ENCODE measurements around the gene EGFLAM.

EGFLAM gene

DNA sequence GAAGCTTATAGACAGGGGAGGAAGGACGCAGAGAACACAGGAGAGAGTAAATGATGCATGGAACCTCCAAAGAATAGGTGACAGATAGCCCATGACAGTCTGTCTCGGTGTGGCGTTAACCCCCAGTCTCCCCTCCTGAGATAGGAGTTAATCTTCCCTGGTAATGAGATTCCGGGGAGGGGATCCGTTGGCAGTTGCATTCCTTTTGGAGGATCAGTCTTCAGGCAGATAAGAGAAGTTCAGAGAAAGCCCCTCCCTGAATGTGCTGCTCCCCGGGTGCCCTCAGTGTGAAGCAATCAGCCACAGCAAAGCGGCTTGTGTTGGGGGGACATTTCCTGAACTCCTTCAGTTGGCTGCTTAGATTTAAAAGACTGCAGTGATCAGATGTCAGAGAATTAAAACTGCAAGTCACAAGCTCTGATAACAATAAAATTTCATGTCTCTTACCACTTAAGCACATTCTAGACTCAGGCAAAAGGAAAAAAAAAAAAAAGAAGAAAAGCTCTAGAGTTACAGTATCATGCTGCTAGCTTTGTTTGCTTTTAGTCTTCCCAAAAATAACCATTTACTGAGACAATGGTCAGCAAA lies 121.1 kb downstream of the EGFLAM start:
- Histone ChIP-seq H3K4me1 (ENCODE audit: control insufficient read depth in 2 of 2, insufficient read depth in 1 of 2, low read depth in 1 of 2, low read length in 2 of 2) (peaks cover 0 to 11% of the 10 kb centered on the region in 2 donors), H2AFZ (ENCODE audit: low read length) (peak overlapping the region; percentile 66), H3K4me2 (ENCODE audit: insufficient read depth, low read length, poor library complexity, severe bottlenecking) (no peak overlapping the region), H2BK12ac (ENCODE audit: low read length) (no peak overlapping the region), H4K91ac (ENCODE audit: low read depth, low read length, poor library complexity) (no peak overlapping the region), H3K4me3 (ENCODE audit: low read length in 2 of 2) (no peak overlapping the region), H3K79me1 (ENCODE audit: low read depth, low read length) (no peaks in the 10 kb centered on the region), H2BK15ac (ENCODE audit: low read length) (no peak overlapping the region), H3K27me3 (ENCODE audit: control insufficient read depth in 3 of 3, insufficient read depth in 3 of 3, low read depth in 1 of 3, low read length in 3 of 3) (peaks cover 0 to 2% (median 0%) of the 10 kb centered on the region in 3 experiments), H2BK120ac (ENCODE audit: low read depth, low read length) (no peak overlapping the region), H2AK5ac (ENCODE audit: low read depth, low read length) (no peak overlapping the region), H3K9ac (ENCODE audit: low read depth, low read length, poor library complexity) (no peak overlapping the region), H4K8ac (ENCODE audit: low read depth, low read length) (no peak overlapping the region), H3K9me3 (replicated peaks in 1 of 2; ENCODE audit: control insufficient read depth in 2 of 2, insufficient read depth in 1 of 2, low read depth in 1 of 2, low read length in 2 of 2) (no peaks in the 10 kb centered on the region), H2BK5ac (ENCODE audit: low read length) (no peak overlapping the region), H3K4ac (ENCODE audit: low read length) (no peak overlapping the region), H3K36me3 (replicated peaks in 1 of 2; ENCODE audit: control insufficient read depth in 2 of 2, insufficient read depth in 2 of 2, low read length in 2 of 2) (no peaks in the 10 kb centered on the region), H3K18ac (ENCODE audit: low read length) (no peak overlapping the region), H3K23ac (ENCODE audit: low read depth, low read length, poor library complexity) (no peak overlapping the region), H3K27ac (replicated peaks; ENCODE audit: low read length) (no peak overlapping the region), H3K14ac (ENCODE audit: low read length) (no peak overlapping the region)
- DNase-seq (ENCODE audit: low spot score), result peak; percentile 30
- no CpG with 5 or more reads among the region's 7 CpGs for WGBS, 2 donors (ENCODE audit: extremely low coverage in 2 of 2, insufficient read length in 2 of 2, insufficient replicate concordance in 1 of 2)

DNA sequence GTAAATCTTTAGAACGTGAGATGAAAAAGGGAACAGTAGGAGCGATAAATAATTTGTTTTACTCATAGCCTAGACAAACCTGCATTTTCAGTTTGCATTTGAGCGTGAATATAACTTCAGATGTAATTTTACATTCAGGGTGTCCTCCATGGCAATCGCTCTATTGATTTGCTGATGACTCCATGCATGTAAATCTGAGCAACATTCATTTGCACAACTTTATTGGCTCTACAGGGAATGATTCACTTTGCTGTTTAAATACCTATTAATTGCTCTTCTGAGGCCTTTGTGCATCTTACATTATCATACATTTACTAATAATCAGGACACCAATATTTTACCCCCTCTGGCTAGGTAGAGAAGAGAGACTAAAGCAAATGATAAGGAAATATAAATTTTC lies 122.2 kb downstream of the EGFLAM start:
- Histone ChIP-seq H3K4me3 (ENCODE audit: low read length in 2 of 2) (no peak overlapping the region), H3K4ac (ENCODE audit: low read length) (no peak overlapping the region), H3K27ac (replicated peaks; ENCODE audit: low read length) (no peak overlapping the region), H3K14ac (ENCODE audit: low read length) (no peak overlapping the region), H3K27me3 (ENCODE audit: control insufficient read depth in 3 of 3, insufficient read depth in 3 of 3, low read depth in 1 of 3, low read length in 3 of 3) (peaks cover 0 to 2% (median 0%) of the 10 kb centered on the region in 3 experiments), H3K23ac (ENCODE audit: low read depth, low read length, poor library complexity) (no peak overlapping the region), H3K4me1 (ENCODE audit: control insufficient read depth in 2 of 2, insufficient read depth in 1 of 2, low read depth in 1 of 2, low read length in 2 of 2) (peaks cover 0 to 8% of the 10 kb centered on the region in 2 donors), H4K8ac (ENCODE audit: low read depth, low read length) (no peak overlapping the region), H2AK5ac (ENCODE audit: low read depth, low read length) (no peak overlapping the region), H2BK120ac (ENCODE audit: low read depth, low read length) (no peak overlapping the region), H4K91ac (ENCODE audit: low read depth, low read length, poor library complexity) (no peak overlapping the region), H2BK12ac (ENCODE audit: low read length) (no peak overlapping the region), H3K9me3 (replicated peaks in 1 of 2; ENCODE audit: control insufficient read depth in 2 of 2, insufficient read depth in 1 of 2, low read depth in 1 of 2, low read length in 2 of 2) (no peaks in the 10 kb centered on the region), H3K36me3 (replicated peaks in 1 of 2; ENCODE audit: control insufficient read depth in 2 of 2, insufficient read depth in 2 of 2, low read length in 2 of 2) (no peaks in the 10 kb centered on the region), H3K4me2 (ENCODE audit: insufficient read depth, low read length, poor library complexity, severe bottlenecking) (no peak overlapping the region), H2BK15ac (ENCODE audit: low read length) (no peak overlapping the region), H2AFZ (ENCODE audit: low read length) (no peak overlapping the region), H3K9ac (ENCODE audit: low read depth, low read length, poor library complexity) (no peak overlapping the region), H2BK5ac (ENCODE audit: low read length) (no peak overlapping the region), H3K79me1 (ENCODE audit: low read depth, low read length) (no peaks in the 10 kb centered on the region), H3K18ac (ENCODE audit: low read length) (no peak overlapping the region)
- no CpG with 5 or more reads among the region's 4 CpGs for WGBS, 2 donors (ENCODE audit: extremely low coverage in 2 of 2, insufficient read length in 2 of 2, insufficient replicate concordance in 1 of 2)
- no peak for DNase-seq (ENCODE audit: low spot score)

DNA sequence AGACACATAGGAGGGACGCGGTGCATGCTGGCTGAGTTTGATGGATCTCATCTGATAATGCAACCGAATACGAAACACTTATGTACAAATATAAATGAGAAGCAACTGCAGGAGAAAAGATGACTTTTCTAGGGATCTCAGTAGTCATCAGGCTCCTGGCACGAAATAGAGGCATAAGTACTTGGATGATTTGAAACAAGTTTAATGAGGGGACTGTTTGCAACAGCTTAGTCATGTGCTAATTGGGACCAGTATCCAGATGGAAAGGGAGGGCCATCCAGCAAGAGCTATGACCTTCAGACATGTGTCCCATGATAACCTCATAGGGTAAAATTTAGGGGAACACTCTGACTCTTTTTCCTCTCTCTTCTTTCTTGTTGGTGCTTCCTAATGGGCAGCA lies 123.0 kb downstream of the EGFLAM start:
- H4K91ac ChIP-seq (ENCODE audit: low read depth, low read length, poor library complexity), result no peak overlapping the region
- no peak overlapping the region for H3K27ac ChIP-seq (replicated peaks; ENCODE audit: low read length)
- H3K4me2 ChIP-seq (ENCODE audit: insufficient read depth, low read length, poor library complexity, severe bottlenecking), result no peak overlapping the region
- no peak overlapping the region for H2BK15ac ChIP-seq (ENCODE audit: low read length)
- no peak overlapping the region for H3K4me3 ChIP-seq (ENCODE audit: low read length in 2 of 2)
- no peak overlapping the region for H4K8ac ChIP-seq (ENCODE audit: low read depth, low read length)
- no peak overlapping the region for H3K9ac ChIP-seq (ENCODE audit: low read depth, low read length, poor library complexity)
- H3K36me3 ChIP-seq (replicated peaks in 1 of 2; ENCODE audit: control insufficient read depth in 2 of 2, insufficient read depth in 2 of 2, low read length in 2 of 2), result no peaks in the 10 kb centered on the region
- no peak overlapping the region for H3K14ac ChIP-seq (ENCODE audit: low read length)
- H3K27me3 ChIP-seq (ENCODE audit: control insufficient read depth in 3 of 3, insufficient read depth in 3 of 3, low read depth in 1 of 3, low read length in 3 of 3), result peaks cover 0 to 2% (median 0%) of the 10 kb centered on the region in 3 experiments
- no peak overlapping the region for H2BK12ac ChIP-seq (ENCODE audit: low read length)
- H3K9me3 ChIP-seq (replicated peaks in 1 of 2; ENCODE audit: control insufficient read depth in 2 of 2, insufficient read depth in 1 of 2, low read depth in 1 of 2, low read length in 2 of 2), result no peaks in the 10 kb centered on the region
- H3K4me1 ChIP-seq (ENCODE audit: control insufficient read depth in 2 of 2, insufficient read depth in 1 of 2, low read depth in 1 of 2, low read length in 2 of 2), result peaks cover 0 to 7% of the 10 kb centered on the region in 2 donors
- H2AK5ac ChIP-seq (ENCODE audit: low read depth, low read length), result no peak overlapping the region
- no peak overlapping the region for H3K18ac ChIP-seq (ENCODE audit: low read length)
- H3K23ac ChIP-seq (ENCODE audit: low read depth, low read length, poor library complexity), result no peak overlapping the region
- no peak overlapping the region for H2AFZ ChIP-seq (ENCODE audit: low read length)
- no peak overlapping the region for H2BK5ac ChIP-seq (ENCODE audit: low read length)
- H2BK120ac ChIP-seq (ENCODE audit: low read depth, low read length), result no peak overlapping the region
- DNase-seq (ENCODE audit: low spot score), result no peak
- H3K4ac ChIP-seq (ENCODE audit: low read length), result no peak overlapping the region
- no peaks in the 10 kb centered on the region for H3K79me1 ChIP-seq (ENCODE audit: low read depth, low read length)
- WGBS, 2 donors (ENCODE audit: extremely low coverage in 2 of 2, insufficient read length in 2 of 2, insufficient replicate concordance in 1 of 2), result no CpG with 5 or more reads among the region's 5 CpGs

DNA sequence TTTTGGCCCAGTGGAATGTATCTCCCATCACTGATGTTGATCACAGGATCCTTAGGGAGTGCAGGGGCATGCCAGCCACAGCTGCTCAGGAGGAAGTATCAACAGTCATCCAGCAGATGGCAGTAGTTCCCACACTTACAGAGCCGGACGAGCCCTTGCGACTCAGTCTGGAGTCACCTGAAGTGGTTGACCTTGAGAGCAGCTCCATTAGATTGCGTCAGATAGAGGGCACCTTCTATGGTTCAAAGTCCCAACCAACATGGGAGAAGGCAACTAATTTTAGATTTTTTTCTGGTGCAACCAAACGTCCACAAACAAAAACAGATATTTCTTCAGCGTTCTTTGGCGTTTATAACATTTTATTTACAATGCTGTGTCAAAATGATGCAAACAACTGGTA lies 124.5 kb downstream of the EGFLAM start:
- H3K9ac ChIP-seq (ENCODE audit: low read depth, low read length, poor library complexity), result no peak overlapping the region
- H2BK120ac ChIP-seq (ENCODE audit: low read depth, low read length), result no peak overlapping the region
- H3K18ac ChIP-seq (ENCODE audit: low read length), result no peak overlapping the region
- no peaks in the 10 kb centered on the region for H3K9me3 ChIP-seq (replicated peaks in 1 of 2; ENCODE audit: control insufficient read depth in 2 of 2, insufficient read depth in 1 of 2, low read depth in 1 of 2, low read length in 2 of 2)
- no CpG with 5 or more reads among the region's 7 CpGs for WGBS, 2 donors (ENCODE audit: extremely low coverage in 2 of 2, insufficient read length in 2 of 2, insufficient replicate concordance in 1 of 2)
- no peak overlapping the region for H2BK5ac ChIP-seq (ENCODE audit: low read length)
- H2BK12ac ChIP-seq (ENCODE audit: low read length), result no peak overlapping the region
- no peak overlapping the region for H2AK5ac ChIP-seq (ENCODE audit: low read depth, low read length)
- no peak overlapping the region for H2AFZ ChIP-seq (ENCODE audit: low read length)
- H3K36me3 ChIP-seq (replicated peaks in 1 of 2; ENCODE audit: control insufficient read depth in 2 of 2, insufficient read depth in 2 of 2, low read length in 2 of 2), result no peaks in the 10 kb centered on the region
- H3K4me2 ChIP-seq (ENCODE audit: insufficient read depth, low read length, poor library complexity, severe bottlenecking), result no peak overlapping the region
- H3K4me1 ChIP-seq (ENCODE audit: control insufficient read depth in 2 of 2, insufficient read depth in 1 of 2, low read depth in 1 of 2, low read length in 2 of 2), result peaks cover 0 to 7% of the 10 kb centered on the region in 2 donors
- no peak overlapping the region for H4K8ac ChIP-seq (ENCODE audit: low read depth, low read length)
- H3K4me3 ChIP-seq (ENCODE audit: low read length in 2 of 2), result no peak overlapping the region
- no peak overlapping the region for H3K4ac ChIP-seq (ENCODE audit: low read length)
- H4K91ac ChIP-seq (ENCODE audit: low read depth, low read length, poor library complexity), result no peak overlapping the region
- no peak overlapping the region for H3K23ac ChIP-seq (ENCODE audit: low read depth, low read length, poor library complexity)
- peak; percentile 62 for DNase-seq (ENCODE audit: low spot score)
- H3K79me1 ChIP-seq (ENCODE audit: low read depth, low read length), result no peaks in the 10 kb centered on the region
- H3K27ac ChIP-seq (replicated peaks; ENCODE audit: low read length), result no peak overlapping the region
- no peaks in the 10 kb centered on the region for H3K27me3 ChIP-seq (ENCODE audit: control insufficient read depth in 3 of 3, insufficient read depth in 3 of 3, low read depth in 1 of 3, low read length in 3 of 3)
- no peak overlapping the region for H3K14ac ChIP-seq (ENCODE audit: low read length)
- H2BK15ac ChIP-seq (ENCODE audit: low read length), result no peak overlapping the region

Data from neuronal stem cell (in vitro differentiated cells).